K562 (cell line): Measurements from ENCODE around the gene ACBD6. TPM values are rescaled to one million over a fixed set of nuclear protein-coding genes. Genes with fewer than 3 reads are reported as not detected.
A peak's percentile ranks its signal among the peaks of the same experiment; 100 is the strongest.

ENCODE experiments used
- ATAC-seq: fragments of 200-7000 bp; cut with Tn5 transposase; 3 replicates; pipeline ENCODE4 v1.9.1; 2020; ENCODE audit warnings: moderate library complexity
- BruUV-seq: library from RNA; stranded (reverse); fragments of 400-500 nt; replicated peaks from 2 replicates; lab custom pipeline; 2021; lab: Mats Ljungman, UMichigan
- CTCF ChIA-PET: fragments of 300-600 bp; formaldehyde crosslinking; extraction: SDS; loops from one replicate; lab custom pipeline; 2021; ENCODE audit warnings: low intra/inter-chr PET ratio; lab: Yijun Ruan, JAX
- POLR2A ChIA-PET: fragments of 300-600, 350-650 bp; sonication (Branson Sonifier 250); formaldehyde crosslinking; extraction: SDS; loops from one replicate; lab custom pipeline; 2021; ENCODE audit warnings: antibody characterized with exemption, inconsistent platforms; lab: Yijun Ruan, JAX
- DNase-seq, 4 experiments: peaks; one replicate each; pipeline versions ENCODE4 v3.0.0 to v3.0.0-alpha.2; 2011 to 2018; ENCODE audit warnings: low spot score in 3 of 4, mixed read lengths in 3 of 4; ENCODE audit errors: extremely low read depth in 1 of 4
- FAIRE-seq: peaks from 2 replicates; lab custom pipeline; 2011; peaks lifted over from hg19 to GRCh38; lab: Jason Lieb, UNC
- H2AFZ ChIP-seq: 2 replicates; pipeline ENCODE4 v1.6.0; 2011; ENCODE audit warnings: low read depth, low read length, control low read depth, inconsistent platforms
- H3K27ac ChIP-seq: fragments of 200-600 bp; 3 replicates; pipeline ENCODE4 v1.8.0; 2011; ENCODE audit warnings: low read depth, mild to moderate bottlenecking, control low read depth, inconsistent platforms, low read length, moderate library complexity, mixed read lengths; ENCODE audit errors: extremely low read depth
- H3K27me3 ChIP-seq, 2 experiments: fragments of 300-600 bp in 1 of 2; 2 replicates in 1 of 2; 3 replicates in 1 of 2; pipeline versions ENCODE4 v1.6.0 to v1.8.0; 2011; ENCODE audit warnings: inconsistent platforms in 2 of 2, low read length in 2 of 2, mild to moderate bottlenecking in 1 of 2, mixed read lengths in 1 of 2, moderate library complexity in 1 of 2; ENCODE audit not compliant: control insufficient read depth in 2 of 2, insufficient read depth in 2 of 2
- H3K36me3 ChIP-seq: fragments of 300-600 bp; 3 replicates; pipeline ENCODE4 v1.8.0; 2011; ENCODE audit warnings: mild to moderate bottlenecking, low read length, inconsistent platforms; ENCODE audit not compliant: control insufficient read depth, insufficient read depth
- H3K4me1 ChIP-seq, 2 experiments: fragments of 200-600 bp in 1 of 2; replicated peaks in 1 of 2; 2 replicates in 1 of 2; 3 replicates in 1 of 2; pipeline versions ENCODE4 v1.5.1 to v1.8.0; 2011; ENCODE audit warnings: inconsistent platforms in 2 of 2, low read length in 2 of 2, mild to moderate bottlenecking in 1 of 2, mixed read lengths in 1 of 2, moderate library complexity in 1 of 2; ENCODE audit not compliant: control insufficient read depth in 2 of 2, insufficient read depth in 2 of 2
- H3K4me2 ChIP-seq: 2 replicates; pipeline ENCODE4 v1.6.1; 2011; ENCODE audit warnings: low read length, control low read depth, inconsistent platforms, mixed read lengths; ENCODE audit not compliant: insufficient read depth
- H3K4me3 ChIP-seq: fragments of 200-600 bp; sonication (generic), shearing (Covaris generic); 2 replicates; pipeline ENCODE4 v1.5.1; 2016; ENCODE audit warnings: control low read depth, inconsistent platforms
- H3K79me2 ChIP-seq: fragments of 200-600 bp; 3 replicates; pipeline ENCODE4 v1.8.0; 2011; ENCODE audit warnings: low read length, inconsistent platforms; ENCODE audit not compliant: control insufficient read depth, insufficient read depth
- H3K9ac ChIP-seq, 2 experiments: 2 replicates each; pipeline versions ENCODE4 v1.6.0 to v1.6.1; 2011; ENCODE audit warnings: low read depth in 2 of 2, low read length in 2 of 2, control low read depth in 1 of 2, inconsistent platforms in 1 of 2, mild to moderate bottlenecking in 1 of 2, mixed read lengths in 1 of 2; ENCODE audit not compliant: insufficient read depth in 1 of 2
- H3K9me1 ChIP-seq: one replicate; pipeline ENCODE4 v1.6.0; 2011; ENCODE audit warnings: inconsistent platforms, mild to moderate bottlenecking, low read length, moderate library complexity; ENCODE audit not compliant: control insufficient read depth, insufficient read depth
- H3K9me3 ChIP-seq: replicated peaks from 2 replicates; pipeline ENCODE4 v1.5.1; 2011; ENCODE audit warnings: low read depth, low read length, inconsistent platforms; ENCODE audit not compliant: control insufficient read depth, insufficient read depth
- H4K20me1 ChIP-seq: replicated peaks from 2 replicates; pipeline ENCODE4 v1.6.1; 2011; ENCODE audit warnings: low read length, inconsistent platforms, mixed read lengths; ENCODE audit not compliant: control insufficient read depth, insufficient read depth
- PKNOX1 ChIP-seq: fragments of 450-650 bp; IDR thresholded peaks from 2 replicates; pipeline ENCODE4 v1.6.1; 2016
- SMAD2 ChIP-seq: fragments of 150-350 bp; IDR thresholded peaks from 2 replicates; pipeline ENCODE4 v1.6.1; 2014; ENCODE audit warnings: low read depth, mild to moderate bottlenecking, low read length
- SRF ChIP-seq, 2 experiments: fragments of 250-450, 450-650 bp in 1 of 2; sonication (Bioruptor Pico) in 1 of 2; sonication (generic) in 1 of 2; formaldehyde crosslinking; IDR thresholded peaks; 2 replicates each; pipeline versions ENCODE4 v1.5.0 to v1.5.1; 2020 to 2022; ENCODE audit warnings: mild to moderate bottlenecking in 1 of 2, missing genetic modification reagents in 1 of 2
- ZSCAN32 ChIP-seq: fragments of 450-650 bp; formaldehyde crosslinking; IDR thresholded peaks from 2 replicates; pipeline ENCODE4 v1.4.0; 2020; ENCODE audit warnings: mild to moderate bottlenecking, moderate library complexity
- WGBS: fragments of 100-300 bp; shearing (Covaris generic); methylation state at CpG from one replicate; pipeline ENCODE4 v1.1.6; 2016; ENCODE audit warnings: low coverage, mixed read lengths; ENCODE audit not compliant: insufficient coverage; ENCODE audit errors: missing lambda C conversion rate; 5-methylcytosine and 5-hydroxymethylcytosine counted together
- in situ Hi-C: fragments of 300-500 bp; cut with MboI; formaldehyde crosslinking; loops from 4 replicates; pipeline ENCODE4 v1.15.0; 2018; ENCODE audit warnings: inconsistent platforms, mixed read lengths
- intact Hi-C: fragments of 100-400 bp; cut with micrococcal nuclease; formaldehyde crosslinking; loops from 2 replicates; pipeline ENCODE4 v1.14.2; 2022
- polyA plus RNA-seq, 8 experiments: library from polyadenylated mRNA; depleted of rRNA in 4 of 8; stranded (reverse) in 5 of 8; unstranded in 3 of 8; fragments of >200 nt; fragmentation: Nextera tagmentation in 2 of 8; fragmentation: Illumina TruSeq in 1 of 8; extraction: Ambion mirVana in 2 of 8; extraction: Trizol in 1 of 8; gene quantifications; 2 replicates each; pipeline versions ENCODE4 v1.2.1 to v1.2.3, GENCODE V29; 2011 to 2014; ENCODE audit warnings: inconsistent platforms in 1 of 8, missing spikeins in 1 of 8
- total RNA-seq, 7 experiments: library from RNA; depleted of rRNA in 6 of 7; stranded (reverse); fragments of >200 nt in 6 of 7; fragmentation: Illumina TruSeq in 2 of 7; extraction: Trizol in 2 of 7; gene quantifications; 2 replicates each; pipeline versions ENCODE4 v1.2.1 to v1.2.3, GENCODE V29; 2011 to 2021; ENCODE audit warnings: low replicate concordance in 1 of 7

Gene ACBD6
- total and polyA plus RNA-seq, 9 of the 15 experiments (the other 6 are each of a cell fraction or from before 2014, with no cell fraction given) = 16.9 to 107 (median 77.7) TPM

GRCh38 chr1:180524915-180525714 lies 22.7 kb upstream of the ACBD6 start:
- CTCF ChIA-PET = no interaction called here
- 55% methylated on average over 7 of the region's 7 CpGs for WGBS
- no peak for ATAC-seq
- in situ Hi-C loops (loop anchor here (5.0 kb wide), 1 partner anchor 897 kb away; no protein-coding TSS in a partner anchor), intact Hi-C loops (no loop called here)
- Histone ChIP-seq H3K4me2 (no peak overlapping the region), H3K27ac (no peak overlapping the region), H4K20me1 (no peaks in the 10 kb centered on the region), H3K36me3 (no peaks in the 10 kb centered on the region), H2AFZ (peak overlapping the region; percentile 27), H3K27me3 (no peaks in the 10 kb centered on the region), H3K9ac (no peak overlapping the region), H3K9me1 (no peaks in the 10 kb centered on the region), H3K4me1 (peaks cover 9 to 28% of the 10 kb centered on the region in 2 experiments; a peak in 3 of 5 replicates), H3K9me3 (no peaks in the 10 kb centered on the region), H3K4me3 (no peak overlapping the region), H3K79me2 (no peaks in the 10 kb centered on the region)
- POLR2A ChIA-PET = interaction anchor here (0.6 to 1.5 kb wide), 2 partner anchors 9 to 12 kb away, joined by 4 read pairs; no protein-coding TSS in a partner anchor
- TF ChIP-seq ZSCAN32 (CRISPR knock-in tag) (no peak), PKNOX1 (peak; percentile 27; the same call in 1 of the 2 replicates), SRF (CRISPR knock-in tag; IDR thresholded peaks at IDR 0.05) (no peak), SMAD2 (no peak)
- FAIRE-seq = no peak
- no TSS peak for BruUV-seq
- DNase-seq = no peak
